DMS53 treated with DMSO at 0.1 percent for 48 hours (cell line): ENCODE results near the gene MON1A.
"Not testable (repeated sequence)": the region's sequence is repeated elsewhere in the genome, so short reads cannot be mapped to it uniquely, and the experiment has no call there.

Experiments
- DNase-seq: peaks from one replicate; lab custom pipeline; 2025; ENCODE audit not compliant: unreplicated experiment; lab: John Stamatoyannopoulos, UW

MON1A gene

DNA sequence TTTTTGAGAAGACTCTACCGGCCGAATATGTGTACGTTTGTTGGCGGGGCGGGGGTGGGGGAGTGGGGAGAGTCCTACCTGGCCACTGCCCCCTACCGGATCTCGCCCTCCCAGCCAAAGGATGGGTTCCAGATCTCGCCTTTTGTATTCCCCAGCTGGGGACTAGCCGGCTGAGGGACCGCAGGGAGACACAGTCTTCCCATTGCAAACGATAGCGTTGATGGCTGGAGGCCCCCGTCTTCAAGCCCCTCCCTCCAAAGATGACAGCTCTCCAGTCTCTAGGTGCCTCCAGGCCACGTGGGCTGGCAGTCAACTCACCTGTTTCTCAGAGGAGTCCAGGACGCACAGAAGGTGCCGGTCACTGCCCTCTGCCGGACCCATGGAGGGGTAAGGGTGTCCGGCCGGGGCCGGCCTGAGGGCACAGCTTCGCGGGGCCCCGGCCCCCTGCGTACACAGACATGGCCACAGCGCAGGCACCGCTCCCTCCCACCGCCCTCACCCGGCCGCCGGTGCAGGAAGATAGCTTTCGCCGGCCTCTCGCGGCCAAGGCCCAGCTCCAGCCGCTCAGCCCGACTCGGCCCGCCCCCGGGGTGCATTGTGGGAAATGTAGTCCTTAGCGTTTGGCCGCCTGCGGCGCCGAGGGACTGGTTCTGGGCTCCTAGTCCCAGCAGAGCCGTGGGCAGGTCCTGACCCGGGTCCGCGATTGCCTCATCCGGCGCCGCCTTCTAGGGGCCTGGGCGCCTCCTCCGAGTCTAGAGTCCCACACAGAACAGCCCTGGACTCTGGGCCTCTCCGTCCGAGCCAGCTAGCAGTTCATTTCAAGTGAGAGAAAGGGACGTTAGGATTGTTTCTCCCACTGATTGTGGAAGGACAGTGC, at the start of gene MON1A:
Gene MON1A, minus strand, starts transcription at position 521 of the 877 bp plus-strand sequence. CDS start 16,465 bp downstream, outside the sequence.
- DNase-seq: peak; percentile 56

- DNase-seq: no peak
Measured at GRCh38 chr3:49976942-49977341, 47.3 kb upstream of the MON1A start.

DNA sequence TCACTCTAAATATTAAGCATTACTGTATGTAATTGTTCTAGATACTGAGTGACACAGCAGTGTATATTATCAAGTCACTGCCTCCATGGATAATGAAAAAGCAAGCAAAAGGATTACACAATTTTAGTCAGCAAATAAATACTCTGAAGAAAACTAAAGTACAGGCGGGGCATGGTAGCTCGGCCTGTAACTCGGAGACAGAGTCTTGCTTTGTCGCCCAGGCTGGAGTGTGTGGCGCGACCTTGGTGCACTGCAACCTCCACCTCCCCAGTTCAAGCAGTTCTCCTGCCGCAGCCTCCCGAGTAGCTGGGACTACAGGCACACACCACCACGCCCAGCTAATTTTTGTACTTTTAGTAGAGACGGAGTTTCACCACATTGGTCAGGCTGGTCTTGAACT, 43.0 kb upstream of the MON1A start:
- no peak for DNase-seq

- DNase-seq: no peak
Measured at GRCh38 chr3:49968346-49968745, 38.7 kb upstream of the MON1A start.

DNA sequence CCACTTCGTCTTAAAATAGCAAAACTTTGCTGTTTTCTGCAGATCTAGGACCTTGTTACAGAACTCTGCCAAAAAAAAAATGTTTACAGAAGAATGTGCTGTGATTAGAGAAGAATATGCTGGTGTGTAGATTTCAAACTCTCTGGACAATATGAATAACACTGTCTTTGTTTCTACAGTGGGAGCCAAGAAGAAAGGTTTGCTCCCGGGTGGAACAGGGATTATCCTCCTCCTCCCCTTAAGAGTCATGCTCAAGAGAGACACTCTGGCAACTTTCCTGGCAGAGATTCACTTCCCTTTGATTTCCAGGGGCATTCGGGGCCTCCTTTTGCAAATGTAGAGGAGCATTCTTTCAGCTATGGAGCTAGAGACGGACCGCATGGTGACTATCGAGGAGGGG, 37.7 kb upstream of the MON1A start:
- no peak for DNase-seq

DNA sequence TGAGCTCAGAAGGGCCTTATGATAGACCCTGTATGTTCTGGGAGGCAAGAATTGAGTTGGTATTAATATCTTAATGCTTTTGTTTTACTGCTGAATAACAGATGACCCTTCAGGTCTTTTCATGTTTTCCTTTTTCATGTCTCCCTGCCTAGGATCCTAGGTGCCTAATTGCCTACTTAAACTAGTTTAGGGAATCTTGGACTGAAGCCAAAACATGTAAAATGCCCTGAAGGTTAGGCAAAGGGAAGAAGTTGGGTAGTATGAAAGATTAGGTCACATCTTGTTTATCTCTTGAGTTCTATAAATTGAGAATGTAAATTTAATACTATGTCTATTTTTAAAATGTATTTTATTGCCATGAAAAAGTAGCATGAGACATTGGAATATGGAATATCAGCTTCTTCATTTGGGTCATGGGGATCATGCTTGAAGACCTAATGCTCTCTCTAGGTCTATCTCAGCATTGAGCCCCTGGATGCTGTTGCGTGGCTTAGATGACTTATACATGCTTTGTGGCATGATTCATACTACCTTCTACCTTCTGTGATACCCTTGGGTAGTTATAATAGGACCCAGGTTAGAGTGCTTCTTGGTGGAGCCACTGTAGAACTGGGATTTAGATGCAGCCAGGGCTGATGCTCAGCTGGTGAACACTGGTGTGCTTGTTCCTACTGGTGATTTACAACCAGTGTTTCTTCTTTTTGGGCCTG, 36.8 kb upstream of the MON1A start:
- no peak for DNase-seq

DNA sequence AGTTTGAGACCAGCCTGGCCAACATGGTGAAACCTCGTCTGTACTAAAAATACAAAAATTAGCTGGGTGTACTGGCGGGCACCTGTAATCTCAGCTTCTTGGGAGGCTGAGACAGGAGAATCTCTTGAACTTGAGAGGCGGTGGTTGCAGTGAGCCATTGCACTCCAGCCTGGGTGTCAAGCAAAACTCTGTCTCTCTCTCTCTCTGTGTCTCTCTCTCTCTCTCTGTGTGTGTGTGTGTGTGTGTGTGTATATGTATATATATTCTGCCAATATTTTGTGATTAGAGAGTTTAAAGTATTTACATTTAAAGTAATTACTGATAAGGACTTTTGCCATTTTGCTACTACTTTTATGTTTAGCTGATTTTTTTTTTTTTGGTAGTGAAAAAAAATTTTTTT, 26.0 kb upstream of the MON1A start:
- DNase-seq: no peak

DNA sequence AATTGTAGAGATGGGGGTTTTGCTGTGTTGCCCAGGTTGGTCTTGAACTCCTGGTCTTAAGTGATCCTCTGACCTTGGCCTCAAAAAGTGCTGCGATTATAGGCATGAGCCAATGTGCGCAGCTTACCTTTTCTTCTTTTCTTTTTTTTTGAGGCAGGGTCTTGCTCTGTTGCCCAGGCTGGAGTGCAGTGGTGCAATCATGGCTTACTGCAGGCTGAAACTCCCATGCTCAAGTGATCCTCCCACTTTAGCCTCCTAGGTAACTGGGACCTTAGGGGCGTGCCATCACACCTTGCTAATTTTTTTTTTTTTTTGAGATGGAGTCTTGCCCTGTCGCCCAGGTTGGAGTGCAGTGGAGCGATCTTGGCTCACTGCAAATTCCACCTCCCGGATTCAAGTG, 23.3 kb upstream of the MON1A start:
- DNase-seq: no peak

GRCh38 chr3:49942651-49943050, 13.0 kb upstream of the MON1A start:
- DNase-seq: no peak

- DNase-seq: no peak
Measured at GRCh38 chr3:49940667-49941249, 11.1 kb upstream of the MON1A start.

DNA sequence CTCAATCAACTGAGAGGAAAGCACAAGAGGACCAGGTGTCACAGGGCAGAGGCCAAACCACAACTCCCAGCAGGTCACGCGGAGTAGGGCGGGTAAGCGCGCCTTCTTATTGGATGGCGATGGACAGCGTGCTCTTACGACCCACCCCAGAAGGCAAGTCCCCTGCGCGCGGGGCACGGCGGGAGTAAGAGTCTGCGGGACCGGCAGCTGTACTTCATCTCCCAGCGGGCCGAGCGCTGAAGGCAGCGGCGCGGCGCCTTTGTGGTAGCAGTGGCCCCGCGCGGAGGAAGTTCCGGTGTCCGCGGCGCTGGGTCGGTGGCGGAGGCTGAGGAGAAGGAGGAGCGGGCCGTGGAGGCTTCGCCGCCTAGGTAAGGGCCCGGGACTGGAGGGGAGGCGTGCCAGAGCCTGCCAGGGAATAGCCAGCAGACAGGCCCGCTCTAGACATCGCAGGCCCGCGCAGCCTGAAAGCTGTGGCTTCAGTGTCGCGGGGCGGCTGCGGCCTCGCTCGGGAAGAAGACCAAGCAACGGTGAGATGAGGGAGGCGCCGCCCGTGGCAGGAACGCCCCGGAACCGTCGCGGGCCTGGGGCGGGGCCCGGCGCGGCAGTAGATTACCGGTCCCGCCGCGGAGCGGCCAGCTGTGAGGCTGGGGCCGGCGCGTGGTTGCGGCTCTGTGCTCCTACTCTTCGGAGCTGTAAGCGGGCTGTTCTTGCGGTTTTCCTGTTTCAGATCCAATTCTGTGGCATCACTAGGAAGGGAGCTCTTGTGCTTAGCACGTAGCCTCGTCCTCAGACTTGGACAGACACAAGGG, 10.5 kb upstream of the MON1A start, which contains the start of gene RBM6:
Gene RBM6, plus strand, starts transcription at position 293 of the 809 bp plus-strand sequence. CDS start 22,492 bp downstream, outside the sequence.
- peak; percentile 80 for DNase-seq

DNA sequence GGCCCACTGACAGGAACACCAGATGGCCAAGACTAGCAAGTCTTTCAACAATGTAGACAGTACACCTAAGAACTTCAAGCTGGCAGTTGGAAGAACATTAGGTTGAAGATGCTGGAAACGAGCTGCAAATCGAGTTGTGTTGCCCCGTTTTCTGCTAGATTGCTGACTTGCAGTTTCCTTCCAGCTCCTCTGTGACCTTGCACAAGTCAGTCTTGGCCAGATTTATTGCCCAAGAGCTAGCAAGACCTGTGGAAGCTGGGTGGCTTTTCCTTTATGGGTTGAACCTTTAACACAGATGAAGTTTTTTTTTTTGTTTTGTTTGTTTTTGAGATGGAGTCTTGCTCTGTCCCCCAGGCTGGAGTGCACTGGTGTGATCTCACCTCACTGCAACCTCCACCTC, 7.5 kb upstream of the MON1A start:
- no peak for DNase-seq

DNA sequence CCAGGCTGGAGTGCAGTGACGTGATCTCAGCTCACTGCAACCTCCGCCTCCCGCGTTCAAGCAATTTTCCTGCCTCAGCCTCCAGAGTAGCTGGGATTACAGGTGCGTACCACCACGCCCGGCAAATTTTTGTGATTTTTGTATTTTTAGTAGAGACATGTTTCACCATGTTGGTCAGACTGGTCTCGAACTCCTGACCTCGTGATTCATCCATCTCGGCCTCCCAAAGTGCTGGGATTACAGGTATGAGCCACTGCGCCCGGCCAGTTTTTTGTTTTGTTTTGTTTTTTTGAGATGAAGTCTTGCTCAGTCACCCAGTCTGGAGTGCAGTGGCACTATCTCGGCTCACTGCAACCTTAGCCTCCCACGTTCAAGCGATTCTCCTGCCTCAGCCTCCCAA, 2.7 kb upstream of the MON1A start:
- DNase-seq: not testable (repeated sequence)

DNA sequence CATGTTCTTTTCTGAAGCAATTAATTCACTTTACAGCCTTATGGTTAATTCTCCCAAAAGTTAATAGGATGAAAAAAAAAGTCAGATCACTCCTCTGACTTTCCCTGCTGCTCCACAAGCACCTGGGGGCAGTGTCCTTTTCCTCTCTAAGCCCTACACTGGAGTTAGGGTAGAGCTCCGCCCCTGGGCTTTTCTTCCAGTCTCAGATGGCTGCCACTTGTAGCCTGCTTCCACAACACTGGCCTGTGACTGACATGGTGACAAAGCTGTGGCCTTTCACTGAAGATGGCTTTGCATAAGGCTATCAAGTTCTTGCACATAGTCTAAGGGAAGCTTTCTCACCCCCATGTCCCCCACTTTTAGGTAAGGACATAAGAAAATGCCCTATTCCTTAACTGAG, 1.3 kb upstream of the MON1A start:
- DNase-seq: no peak

DNA sequence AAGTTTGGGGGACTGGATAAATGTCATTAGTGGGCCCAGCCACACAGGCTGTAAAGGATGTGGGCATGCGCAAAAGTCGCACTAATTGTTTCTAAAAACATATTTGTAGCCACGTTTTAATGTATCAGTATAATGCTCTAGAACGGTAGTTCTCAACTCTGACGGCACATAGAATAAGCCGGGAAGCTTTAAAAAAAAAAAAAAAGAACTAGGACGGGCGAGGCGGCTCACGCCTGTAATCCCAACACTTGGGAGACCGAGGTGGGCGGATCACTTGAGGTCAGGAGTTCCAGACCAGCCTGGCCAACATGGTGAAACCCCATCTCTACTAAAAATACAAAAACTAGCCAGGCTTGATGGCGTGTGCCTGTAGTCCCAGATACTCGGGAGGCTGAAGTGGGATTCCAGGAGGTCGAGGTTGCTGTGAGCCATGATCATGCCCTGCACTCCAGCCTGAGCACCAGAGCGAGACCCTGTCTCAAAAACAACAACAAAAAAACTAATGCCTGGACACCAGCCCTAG, 618 bp upstream of the MON1A start:
- no peak for DNase-seq

DNA sequence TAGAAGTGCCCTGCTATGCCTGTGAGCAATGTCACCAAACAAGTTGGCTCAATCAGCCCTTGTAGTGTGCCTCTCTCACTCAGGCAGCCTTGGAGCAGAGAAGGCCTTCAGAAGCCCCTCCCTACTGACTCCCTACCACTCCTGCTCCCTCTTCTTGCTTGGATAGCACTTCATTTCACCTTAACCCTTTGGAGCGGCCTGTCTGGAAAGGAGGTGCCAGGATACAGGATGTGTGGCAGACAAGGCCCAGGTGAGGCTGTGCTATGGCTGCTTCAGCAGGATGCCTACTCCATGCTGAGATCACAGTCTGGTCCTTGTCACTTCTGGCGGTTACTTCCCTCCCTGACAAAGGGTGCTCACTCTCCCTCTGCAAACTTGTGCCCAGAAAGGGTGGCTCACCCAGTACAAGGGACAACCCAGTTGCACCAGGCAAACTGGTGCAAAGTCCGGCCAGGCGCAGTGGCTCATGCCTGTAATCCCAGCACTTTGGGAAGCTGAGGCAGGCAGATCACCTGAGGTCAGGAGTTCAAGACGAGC, 1.1 kb downstream of the MON1A start:
- no peak for DNase-seq

- no peak for DNase-seq
Measured at GRCh38 chr3:49927798-49928197, 1.8 kb downstream of the MON1A start.

DNA sequence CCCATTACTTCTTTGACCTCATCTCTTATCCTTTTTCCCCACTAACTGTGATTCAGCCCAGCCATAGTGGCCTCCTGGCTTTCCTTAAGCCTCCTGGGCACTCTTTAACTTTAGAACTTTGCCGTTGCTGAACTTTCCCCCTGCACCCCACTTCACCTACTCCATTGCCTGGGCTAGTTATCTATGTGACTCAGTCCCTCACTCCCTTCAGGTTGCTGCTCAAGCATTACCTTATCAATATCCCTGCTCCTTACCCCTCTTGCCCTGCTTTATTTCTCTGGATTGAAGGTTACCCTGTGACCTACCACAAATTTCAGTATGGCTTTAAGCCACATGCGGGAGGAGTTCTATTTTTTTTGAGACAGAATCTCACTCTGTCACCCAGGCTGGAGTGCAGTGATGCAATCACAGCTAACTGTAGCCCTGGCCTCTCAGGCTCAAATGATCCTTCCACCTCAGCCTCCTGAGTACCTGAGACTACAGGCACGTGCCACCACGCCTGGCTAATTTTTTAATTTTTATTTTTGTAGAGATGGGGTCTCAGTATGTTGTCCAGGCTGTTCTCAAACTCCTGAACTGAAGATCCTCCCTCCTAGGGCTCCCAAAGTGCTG, 3.4 kb downstream of the MON1A start:
- DNase-seq: no peak

GRCh38 chr3:49925485-49925884, 4.1 kb downstream of the MON1A start:
- no peak for DNase-seq

DNA sequence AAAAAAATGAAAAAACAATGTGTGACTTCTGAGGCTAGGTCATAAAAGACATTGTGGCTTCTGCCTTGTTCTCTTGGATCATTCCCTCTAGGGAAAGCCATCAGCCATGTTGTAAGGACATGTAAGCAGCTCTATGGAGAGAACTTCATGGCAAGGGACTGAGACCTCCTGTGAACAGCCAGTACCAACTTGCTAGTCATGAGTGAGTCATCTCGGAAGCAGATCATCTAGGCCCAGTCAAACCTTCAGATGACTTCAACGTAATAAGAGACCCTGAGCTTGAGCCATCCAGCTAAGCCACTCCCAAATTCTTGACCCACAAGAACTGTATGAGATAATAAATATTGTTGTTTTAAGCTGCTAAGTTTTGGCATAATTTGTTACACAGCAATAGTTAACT, 4.9 kb downstream of the MON1A start:
- no peak for DNase-seq
